NCI-H524 treated with DMSO at 0.1 percent for 48 hours (cell line): Measurements from ENCODE around the gene DSCAML1.

Experiments
- DNase-seq: peaks from one replicate; lab custom pipeline; 2025; lab: John Stamatoyannopoulos, UW

DSCAML1 gene

GRCh38 chr11:117378976-117379865, 417.8 kb downstream of the DSCAML1 start:
- DNase-seq = peak; percentile 43
